Transverse colon (tissue), 4 donors: ENCODE measurements around the gene HSD11B1.

Source experiments
- EP300 ChIP-seq: sonication (generic); formaldehyde crosslinking; IDR thresholded peaks from one replicate; pipeline ENCODE4 v1.6.1; 2017; ENCODE audit warnings: antibody characterized with exemption, low read depth
- POLR2A ChIP-seq: fragments of 450-650 bp; IDR thresholded peaks from one replicate; pipeline ENCODE4 v1.6.1; 2016; ENCODE audit warnings: antibody characterized with exemption, mild to moderate bottlenecking, moderate library complexity
- POLR2AphosphoS5 ChIP-seq, 3 donors: sonication (generic); formaldehyde crosslinking; IDR thresholded peaks; one replicate each; pipeline ENCODE4 v1.6.1; 2016; ENCODE audit warnings: antibody characterized with exemption in 3 of 3
- TF ChIP-seq, protein P1 (sequence below), 5 experiments: fragments of 200-600 bp in 3 of 5; fragments of 450-650 bp in 2 of 5; sonication (generic) in 3 of 5; IDR thresholded peaks; 1 replicate in 2 of 5; 2 replicates in 3 of 5; pipeline ENCODE4 v1.5.1; 2016 to 2017; ENCODE audit warnings: antibody characterized with exemption in 5 of 5, inconsistent platforms in 3 of 5, mild to moderate bottlenecking in 2 of 5, moderate library complexity in 1 of 5

- TF ChIP-seq, protein P1, sequence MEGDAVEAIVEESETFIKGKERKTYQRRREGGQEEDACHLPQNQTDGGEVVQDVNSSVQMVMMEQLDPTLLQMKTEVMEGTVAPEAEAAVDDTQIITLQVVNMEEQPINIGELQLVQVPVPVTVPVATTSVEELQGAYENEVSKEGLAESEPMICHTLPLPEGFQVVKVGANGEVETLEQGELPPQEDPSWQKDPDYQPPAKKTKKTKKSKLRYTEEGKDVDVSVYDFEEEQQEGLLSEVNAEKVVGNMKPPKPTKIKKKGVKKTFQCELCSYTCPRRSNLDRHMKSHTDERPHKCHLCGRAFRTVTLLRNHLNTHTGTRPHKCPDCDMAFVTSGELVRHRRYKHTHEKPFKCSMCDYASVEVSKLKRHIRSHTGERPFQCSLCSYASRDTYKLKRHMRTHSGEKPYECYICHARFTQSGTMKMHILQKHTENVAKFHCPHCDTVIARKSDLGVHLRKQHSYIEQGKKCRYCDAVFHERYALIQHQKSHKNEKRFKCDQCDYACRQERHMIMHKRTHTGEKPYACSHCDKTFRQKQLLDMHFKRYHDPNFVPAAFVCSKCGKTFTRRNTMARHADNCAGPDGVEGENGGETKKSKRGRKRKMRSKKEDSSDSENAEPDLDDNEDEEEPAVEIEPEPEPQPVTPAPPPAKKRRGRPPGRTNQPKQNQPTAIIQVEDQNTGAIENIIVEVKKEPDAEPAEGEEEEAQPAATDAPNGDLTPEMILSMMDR (IDR thresholded peaks at IDR 0.05) = no peak
- TF ChIP-seq POLR2A (no peak), EP300 (no peak), POLR2AphosphoS5 (IDR thresholded peaks at IDR 0.05) (no peak)
Observed at GRCh38 chr1:209728466-209728865, 23.8 kb downstream of the HSD11B1 start.
